ENCODE data around the gene CACNG3. TPM values are rescaled to one million over a fixed set of nuclear protein-coding genes. Genes with fewer than 3 reads are reported as not detected.

Gene CACNG3
- total RNA-seq, 1 experiment from 2014 or later = not detected

DNA sequence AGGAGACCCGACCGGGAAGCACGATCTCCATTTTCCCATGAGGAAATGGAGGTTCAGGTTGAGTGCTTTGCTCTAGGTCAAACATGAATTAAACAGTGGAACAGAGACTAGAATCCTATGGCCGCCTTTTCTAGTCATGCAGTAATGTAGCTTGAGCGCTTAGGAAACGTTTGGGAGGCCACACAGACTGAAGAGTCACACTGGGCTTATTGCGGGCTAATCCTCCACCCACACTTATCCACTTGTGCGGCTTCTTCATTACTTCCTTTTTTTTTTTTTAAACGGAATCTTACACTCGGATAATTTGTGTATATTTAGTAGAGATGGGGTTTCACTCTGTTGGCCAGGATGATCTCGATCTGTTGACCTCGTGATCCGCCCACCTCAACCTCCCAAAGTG is 26.0 kb downstream of the CACNG3 start:
- no peak for TF ChIP-seq EZH2phosphoT487 (IDR thresholded peaks at IDR 0.05; ENCODE audit: borderline replicate concordance, low read length)
- no peak for TF ChIP-seq CTCF (conservative IDR thresholded peaks at IDR 0.05; ENCODE audit: low read depth, low read length)
- TF ChIP-seq EZH2 (IDR thresholded peaks at IDR 0.05; ENCODE audit: low read length, unreplicated experiment) = no peak

GRCh38 chr16:24286741-24287405 is 30.7 kb downstream of the CACNG3 start:
- Histone ChIP-seq H2AFZ (ENCODE audit: low read length) (no peak overlapping the region), H3K4me3 (ENCODE audit: low read length) (no peak overlapping the region), H3K9ac (ENCODE audit: low read length) (no peak overlapping the region), H3K9me3 (ENCODE audit: low read length) (no peaks in the 10 kb centered on the region), H3K79me2 (ENCODE audit: low read length) (no peaks in the 10 kb centered on the region), H3K4me1 (ENCODE audit: insufficient read depth, low read length) (no peaks in the 10 kb centered on the region), H3K9me2 (replicated peaks; ENCODE audit: low read length) (no peaks in the 10 kb centered on the region), H3F3A (ENCODE audit: low read length, unreplicated experiment) (no peaks in the 10 kb centered on the region), H4K20me1 (ENCODE audit: low read length) (no peaks in the 10 kb centered on the region), H3K27ac (ENCODE audit: low read length) (no peak overlapping the region), H3K36me3 (ENCODE audit: low read depth, low read length) (no peaks in the 10 kb centered on the region), H3K4me2 (ENCODE audit: low read length) (no peak overlapping the region), H3K27me3 (ENCODE audit: low read length) (peaks cover 27% of the 10 kb centered on the region)
- ChIA-PET CTCF (no interaction called here), POLR2A (ENCODE audit: unreplicated experiment) (no interaction called here)
- ATAC-seq = no peak
- DNase-seq = no peak
- TF ChIP-seq CTCF (conservative IDR thresholded peaks at IDR 0.05; ENCODE audit: low read depth, low read length) (no peak), EZH2phosphoT487 (IDR thresholded peaks at IDR 0.05; ENCODE audit: borderline replicate concordance, low read length) (no peak), EZH2 (IDR thresholded peaks at IDR 0.05; ENCODE audit: low read length, unreplicated experiment) (no peak)
- no TSS peak for BruUV-seq (replicated peaks)
- intact Hi-C loops (cut with micrococcal nuclease) = no loop called here

More for the DNA sequence above, 26.0 kb downstream of the CACNG3 start:
- intact Hi-C loops (cut with micrococcal nuclease) = no loop called here
- H3K9ac ChIP-seq (ENCODE audit: low read length) = no peak overlapping the region
- no peak overlapping the region for H2AFZ ChIP-seq (ENCODE audit: low read length)
- no peaks in the 10 kb centered on the region for H3F3A ChIP-seq (ENCODE audit: low read length, unreplicated experiment)
- no peaks in the 10 kb centered on the region for H3K79me2 ChIP-seq (ENCODE audit: low read length)
- no peaks in the 10 kb centered on the region for H3K9me3 ChIP-seq (ENCODE audit: low read length)
- H3K27me3 ChIP-seq (ENCODE audit: low read length) = peaks cover 39% of the 10 kb centered on the region
- BruUV-seq (replicated peaks) = no TSS peak
- no peaks in the 10 kb centered on the region for H3K4me1 ChIP-seq (ENCODE audit: insufficient read depth, low read length)
- no peak overlapping the region for H3K27ac ChIP-seq (ENCODE audit: low read length)
- ChIA-PET POLR2A (ENCODE audit: unreplicated experiment) (no interaction called here), CTCF (no interaction called here)
- H4K20me1 ChIP-seq (ENCODE audit: low read length) = no peaks in the 10 kb centered on the region
- H3K36me3 ChIP-seq (ENCODE audit: low read depth, low read length) = no peaks in the 10 kb centered on the region
- H3K9me2 ChIP-seq (replicated peaks; ENCODE audit: low read length) = no peaks in the 10 kb centered on the region
- H3K4me2 ChIP-seq (ENCODE audit: low read length) = no peak overlapping the region
- DNase-seq = no peak
- no peak for ATAC-seq
- no peak overlapping the region for H3K4me3 ChIP-seq (ENCODE audit: low read length)

DNA sequence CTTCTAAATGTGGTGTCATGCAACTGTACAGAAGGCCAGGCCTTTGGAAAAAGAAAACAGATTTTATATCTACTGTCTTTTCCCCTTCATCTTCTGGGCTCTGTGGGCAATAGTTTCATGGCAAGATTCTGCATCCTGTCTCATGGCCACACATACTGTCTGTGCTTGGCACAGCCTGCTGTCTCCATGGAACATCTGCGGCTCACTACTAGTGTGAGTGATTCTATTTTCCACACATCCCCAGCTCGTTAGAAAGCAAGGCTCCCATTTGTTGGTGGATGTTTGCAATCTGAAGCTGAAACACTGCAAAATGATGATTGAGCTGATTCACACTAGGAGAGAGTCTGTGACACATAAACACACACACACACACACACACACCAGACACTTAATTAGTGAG is 32.4 kb downstream of the CACNG3 start:
- Histone ChIP-seq H3K4me1 (ENCODE audit: insufficient read depth, low read length) (no peaks in the 10 kb centered on the region), H3K9me3 (ENCODE audit: low read length) (no peaks in the 10 kb centered on the region), H3K36me3 (ENCODE audit: low read depth, low read length) (no peaks in the 10 kb centered on the region), H3K79me2 (ENCODE audit: low read length) (no peaks in the 10 kb centered on the region), H3K9ac (ENCODE audit: low read length) (no peak overlapping the region), H4K20me1 (ENCODE audit: low read length) (no peaks in the 10 kb centered on the region), H3K27me3 (ENCODE audit: low read length) (peaks cover 14% of the 10 kb centered on the region), H3K4me2 (ENCODE audit: low read length) (no peak overlapping the region), H3K4me3 (ENCODE audit: low read length) (no peak overlapping the region), H3K9me2 (replicated peaks; ENCODE audit: low read length) (no peaks in the 10 kb centered on the region), H3F3A (ENCODE audit: low read length, unreplicated experiment) (no peaks in the 10 kb centered on the region), H3K27ac (ENCODE audit: low read length) (no peak overlapping the region), H2AFZ (ENCODE audit: low read length) (no peak overlapping the region)
- DNase-seq (no peak), ATAC-seq (no peak)
- BruUV-seq (replicated peaks) = no TSS peak
- POLR2A ChIA-PET (ENCODE audit: unreplicated experiment) = no interaction called here
- CTCF ChIA-PET = no interaction called here
- intact Hi-C loops (cut with micrococcal nuclease) = no loop called here
- TF ChIP-seq EZH2phosphoT487 (IDR thresholded peaks at IDR 0.05; ENCODE audit: borderline replicate concordance, low read length) (no peak), EZH2 (IDR thresholded peaks at IDR 0.05; ENCODE audit: low read length, unreplicated experiment) (no peak)

Data from PC-3 (cell line).